Effector CD8-positive, alpha-beta T cell (primary cell): ENCODE results near the gene REV3L.
A peak's percentile ranks its signal among the peaks of the same experiment; 100 is the strongest.
"Not testable (repeated sequence)": the region's sequence is repeated elsewhere in the genome, so short reads cannot be mapped to it uniquely, and the experiment has no call there.

Experiments
- DNase-seq: peaks from one replicate; lab custom pipeline; 2025; lab: John Stamatoyannopoulos, UW

The REV3L gene

GRCh38 chr6:111499269-111499793, 16.3 kb upstream of the REV3L start:
- no peak for DNase-seq

GRCh38 chr6:111494951-111495635, 12.1 kb upstream of the REV3L start:
- no peak for DNase-seq

- DNase-seq: no peak
Observed at GRCh38 chr6:111492499-111492898, 9.5 kb upstream of the REV3L start.

- no peak for DNase-seq
Observed at GRCh38 chr6:111490067-111490466, 7.0 kb upstream of the REV3L start.

GRCh38 chr6:111487661-111488060, 4.6 kb upstream of the REV3L start:
- DNase-seq: no peak

GRCh38 chr6:111486921-111487320, 3.9 kb upstream of the REV3L start:
- DNase-seq: no peak

- DNase-seq: no peak
Observed at GRCh38 chr6:111486475-111486874, 3.5 kb upstream of the REV3L start.

GRCh38 chr6:111485342-111485741, 2.3 kb upstream of the REV3L start:
- DNase-seq: no peak

- DNase-seq: no peak
Observed at GRCh38 chr6:111484633-111484930, 1.6 kb upstream of the REV3L start.

- peak; percentile 85 for DNase-seq
Observed at GRCh38 chr6:111483736-111484632, 966 bp upstream of the REV3L start.

- peak; percentile 26 for DNase-seq
Observed at GRCh38 chr6:111482188-111482958, 645 bp downstream of the REV3L start.

GRCh38 chr6:111481836-111482187, 1.2 kb downstream of the REV3L start:
- DNase-seq: no peak

GRCh38 chr6:111480988-111481822, 1.8 kb downstream of the REV3L start:
- no peak for DNase-seq

GRCh38 chr6:111478749-111479148, 4.3 kb downstream of the REV3L start:
- no peak for DNase-seq

GRCh38 chr6:111478064-111478476, 4.9 kb downstream of the REV3L start:
- no peak for DNase-seq

GRCh38 chr6:111477481-111477938, 5.5 kb downstream of the REV3L start:
- DNase-seq: no peak

GRCh38 chr6:111476061-111476460, 7.0 kb downstream of the REV3L start:
- not testable (repeated sequence) for DNase-seq

- no peak for DNase-seq
Observed at GRCh38 chr6:111474771-111475170, 8.2 kb downstream of the REV3L start.

GRCh38 chr6:111474106-111474505, 8.9 kb downstream of the REV3L start:
- DNase-seq: no peak

GRCh38 chr6:111472933-111473435, 10.0 kb downstream of the REV3L start:
- no peak for DNase-seq

GRCh38 chr6:111471958-111472357, 11.1 kb downstream of the REV3L start:
- no peak for DNase-seq
